RWPE2 (cell line): Measurements from ENCODE around the gene EAF2.

ENCODE experiments used
- ATAC-seq: fragments of 200-7000 bp; cut with Tn5 transposase; 3 replicates; pipeline ENCODE4 v1.9.1; 2021; ENCODE audit warnings: low read depth
- DNase-seq: peaks from one replicate; pipeline ENCODE4 v3.0.0-alpha.2; 2020; ENCODE audit warnings: low spot score
- H3K27ac ChIP-seq: fragments of 450-650 bp; 2 replicates; pipeline ENCODE4 v1.5.1; 2017; ENCODE audit warnings: mild to moderate bottlenecking; ENCODE audit not compliant: poor library complexity, severe bottlenecking
- H3K27me3 ChIP-seq: fragments of 250-450 bp; sonication (Bioruptor Pico); 2 replicates; pipeline ENCODE4 v1.5.1; 2021; ENCODE audit warnings: mild to moderate bottlenecking, moderate library complexity; ENCODE audit not compliant: insufficient read depth, poor library complexity, severe bottlenecking
- H3K36me3 ChIP-seq: fragments of 250-450 bp; sonication (Bioruptor Pico); 2 replicates; pipeline ENCODE4 v1.5.1; 2020; ENCODE audit warnings: low read depth, mild to moderate bottlenecking, moderate library complexity
- H3K4me1 ChIP-seq: fragments of 250-450 bp; sonication (Bioruptor Pico); 2 replicates; pipeline ENCODE4 v1.5.1; 2021; ENCODE audit warnings: mild to moderate bottlenecking, moderate library complexity; ENCODE audit not compliant: insufficient read depth, poor library complexity, severe bottlenecking
- H3K4me3 ChIP-seq: fragments of 250-450 bp; sonication (Bioruptor Pico); 2 replicates; pipeline ENCODE4 v1.5.1; 2021; ENCODE audit warnings: mild to moderate bottlenecking, moderate library complexity; ENCODE audit not compliant: severe bottlenecking
- H3K9me3 ChIP-seq: fragments of 250-450 bp; sonication (Bioruptor Pico); 2 replicates; pipeline ENCODE4 v1.5.1; 2021; ENCODE audit warnings: mild to moderate bottlenecking, moderate library complexity; ENCODE audit not compliant: severe bottlenecking
- TF ChIP-seq, protein P1 (sequence below): fragments of 450-650 bp; IDR thresholded peaks from one replicate; pipeline ENCODE4 v1.5.1; 2017; ENCODE audit warnings: mild to moderate bottlenecking, moderate library complexity; ENCODE audit not compliant: poor library complexity, severe bottlenecking

The EAF2 gene

DNA sequence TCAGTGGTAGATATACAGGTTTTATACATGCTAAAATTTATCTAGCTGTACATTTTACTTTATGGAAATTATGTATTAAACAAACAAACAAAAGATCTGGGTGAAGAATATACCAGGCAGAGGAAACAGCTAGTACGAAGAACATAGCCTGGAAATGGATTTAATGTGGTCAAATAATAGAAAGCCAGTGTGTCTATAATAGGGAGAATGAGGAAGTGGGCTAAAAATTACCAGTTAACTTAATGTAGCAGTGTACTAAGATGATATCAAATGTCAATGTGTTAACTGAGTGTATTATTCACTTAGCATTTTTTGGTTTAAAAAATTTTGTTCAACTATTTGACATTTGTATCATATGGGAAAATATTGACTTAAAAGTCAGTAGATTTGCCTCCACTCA lies 36.4 kb downstream of the EAF2 start:
- ATAC-seq, result no peak
- no peak for DNase-seq
- Histone ChIP-seq H3K36me3 (0 out of 2 replicates have a peak, but pooled peaks cover 7% of the 10 kb centered on the region), H3K27ac (no peak overlapping the region), H3K9me3 (no peaks in the 10 kb centered on the region), H3K4me1 (no peaks in the 10 kb centered on the region), H3K27me3 (no peaks in the 10 kb centered on the region), H3K4me3 (no peak overlapping the region)
- TF ChIP-seq, protein P1, sequence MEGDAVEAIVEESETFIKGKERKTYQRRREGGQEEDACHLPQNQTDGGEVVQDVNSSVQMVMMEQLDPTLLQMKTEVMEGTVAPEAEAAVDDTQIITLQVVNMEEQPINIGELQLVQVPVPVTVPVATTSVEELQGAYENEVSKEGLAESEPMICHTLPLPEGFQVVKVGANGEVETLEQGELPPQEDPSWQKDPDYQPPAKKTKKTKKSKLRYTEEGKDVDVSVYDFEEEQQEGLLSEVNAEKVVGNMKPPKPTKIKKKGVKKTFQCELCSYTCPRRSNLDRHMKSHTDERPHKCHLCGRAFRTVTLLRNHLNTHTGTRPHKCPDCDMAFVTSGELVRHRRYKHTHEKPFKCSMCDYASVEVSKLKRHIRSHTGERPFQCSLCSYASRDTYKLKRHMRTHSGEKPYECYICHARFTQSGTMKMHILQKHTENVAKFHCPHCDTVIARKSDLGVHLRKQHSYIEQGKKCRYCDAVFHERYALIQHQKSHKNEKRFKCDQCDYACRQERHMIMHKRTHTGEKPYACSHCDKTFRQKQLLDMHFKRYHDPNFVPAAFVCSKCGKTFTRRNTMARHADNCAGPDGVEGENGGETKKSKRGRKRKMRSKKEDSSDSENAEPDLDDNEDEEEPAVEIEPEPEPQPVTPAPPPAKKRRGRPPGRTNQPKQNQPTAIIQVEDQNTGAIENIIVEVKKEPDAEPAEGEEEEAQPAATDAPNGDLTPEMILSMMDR, result no peak

DNA sequence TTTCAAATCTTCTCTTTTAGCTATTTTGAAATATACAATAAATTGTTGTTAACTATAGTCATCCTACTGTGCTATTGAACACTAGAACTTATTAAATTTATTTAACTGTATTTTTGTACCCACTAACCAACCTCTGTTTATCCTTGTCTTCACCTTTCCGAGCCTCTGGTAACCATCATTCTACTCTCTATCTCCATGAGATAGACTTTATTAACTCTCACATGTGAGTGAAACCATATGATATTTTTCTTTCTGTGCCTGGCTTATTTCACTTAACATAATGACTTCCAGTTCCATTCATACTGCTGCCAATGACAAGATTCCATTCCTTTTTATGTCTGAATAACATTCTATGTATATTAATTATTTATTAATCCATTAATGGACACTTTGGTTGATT lies 43.4 kb downstream of the EAF2 start:
- H3K36me3 ChIP-seq, result 0 out of 2 replicates have a peak, but pooled peaks cover 1% of the 10 kb centered on the region
- H3K27ac ChIP-seq, result no peak overlapping the region
- no peaks in the 10 kb centered on the region for H3K4me1 ChIP-seq
- DNase-seq (no peak), ATAC-seq (no peak)
- H3K27me3 ChIP-seq, result no peaks in the 10 kb centered on the region
- TF ChIP-seq, protein P1, result no peak
- no peaks in the 10 kb centered on the region for H3K9me3 ChIP-seq
- H3K4me3 ChIP-seq, result no peak overlapping the region

GRCh38 chr3:121883507-121883906 lies 48.5 kb downstream of the EAF2 start:
- H3K4me3 ChIP-seq, result no peak overlapping the region
- H3K27me3 ChIP-seq, result no peaks in the 10 kb centered on the region
- no peaks in the 10 kb centered on the region for H3K36me3 ChIP-seq
- DNase-seq (no peak), ATAC-seq (peak; percentile 66)
- no peaks in the 10 kb centered on the region for H3K4me1 ChIP-seq
- no peak overlapping the region for H3K27ac ChIP-seq
- no peaks in the 10 kb centered on the region for H3K9me3 ChIP-seq
- TF ChIP-seq, protein P1, result peak; percentile 65

- Histone ChIP-seq H3K36me3 (no peaks in the 10 kb centered on the region), H3K9me3 (no peaks in the 10 kb centered on the region), H3K27ac (no peak overlapping the region), H3K4me3 (no peak overlapping the region), H3K4me1 (no peaks in the 10 kb centered on the region), H3K27me3 (no peaks in the 10 kb centered on the region)
- no peak for DNase-seq
- no peak for ATAC-seq
- TF ChIP-seq, protein P1, result no peak
These were observed 50.4 kb downstream of the EAF2 start for GRCh38 chr3:121885386-121885785.

DNA sequence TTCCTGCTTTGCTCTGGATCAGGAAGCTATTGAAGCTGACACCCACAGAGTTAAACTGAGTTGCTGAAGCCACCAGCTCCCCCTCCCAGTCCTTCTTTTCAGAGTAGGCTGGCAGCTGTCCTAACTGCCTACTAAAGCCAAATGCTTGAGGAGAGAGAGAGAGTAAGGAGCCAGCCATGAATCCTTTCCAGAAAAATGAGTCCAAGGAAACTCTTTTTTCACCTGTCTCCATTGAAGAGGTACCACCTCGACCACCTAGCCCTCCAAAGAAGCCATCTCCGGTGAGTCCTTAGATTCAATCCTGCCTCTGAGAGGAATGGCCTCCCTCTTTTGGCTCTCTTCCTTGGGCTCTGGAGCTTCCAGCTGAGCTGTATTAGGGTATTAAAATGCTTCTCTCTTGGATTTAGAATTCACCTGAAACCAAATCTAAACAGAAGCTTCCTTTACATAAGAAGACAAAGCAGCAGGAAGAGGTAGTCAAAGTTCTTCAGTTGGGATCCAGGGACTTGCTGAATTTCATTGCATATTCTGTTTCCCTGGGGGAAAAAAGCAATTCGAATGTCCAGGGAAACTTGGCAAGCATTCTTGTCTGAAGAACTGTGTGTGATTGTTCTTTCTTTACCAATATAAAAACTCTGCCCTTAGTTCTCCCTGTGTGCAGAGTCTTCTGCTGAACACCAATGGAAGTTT lies 59.4 kb downstream of the EAF2 start, which contains the start of gene SLC15A2:
Gene SLC15A2 (plus strand): TSS at position 101 of the 690 bp plus-strand sequence. CDS start 76 bp downstream, at position 177.
- no peak for DNase-seq
- no peaks in the 10 kb centered on the region for H3K4me1 ChIP-seq
- H3K27me3 ChIP-seq, result no peaks in the 10 kb centered on the region
- H3K36me3 ChIP-seq, result no peaks in the 10 kb centered on the region
- ATAC-seq, result no peak
- H3K4me3 ChIP-seq, result no peak within 1 kb of the TSS
- no peaks in the 10 kb centered on the region for H3K9me3 ChIP-seq
- TF ChIP-seq, protein P1, result no peak
- H3K27ac ChIP-seq, result no peak within 1 kb of the TSS
